ENCODE measurements around the gene PPP1R26. TPM values are rescaled to one million over a fixed set of nuclear protein-coding genes. Genes with fewer than 3 reads are reported as not detected.
A peak's percentile ranks its signal among the peaks of the same experiment; 100 is the strongest.
"Not testable (repeated sequence)": the region's sequence is repeated elsewhere in the genome, so short reads cannot be mapped to it uniquely, and the experiment has no call there.

Gene PPP1R26
- total RNA-seq (10 to 100 TPM; 11.4 to 14.2 TPM), polyA plus RNA-seq (10 to 100 TPM in 1 of 2 donors, 1 to 10 TPM in 1; 3.3 to 10.3 TPM)
- long read RNA-seq, donor 1, full-length matches to known transcripts, result 17 of 18 reads
- long read RNA-seq, donor 1, partial matches to known transcripts, result 0 of 18 reads
- long read RNA-seq, donor 1, other reads (novel, unspliced or antisense), result 1 of 18 reads
- long read RNA-seq, donor 2, full-length matches to known transcripts, result 17 of 22 reads
- long read RNA-seq, donor 2, partial matches to known transcripts, result 0 of 22 reads
- long read RNA-seq, donor 2, other reads (novel, unspliced or antisense), result 5 of 22 reads

DNA sequence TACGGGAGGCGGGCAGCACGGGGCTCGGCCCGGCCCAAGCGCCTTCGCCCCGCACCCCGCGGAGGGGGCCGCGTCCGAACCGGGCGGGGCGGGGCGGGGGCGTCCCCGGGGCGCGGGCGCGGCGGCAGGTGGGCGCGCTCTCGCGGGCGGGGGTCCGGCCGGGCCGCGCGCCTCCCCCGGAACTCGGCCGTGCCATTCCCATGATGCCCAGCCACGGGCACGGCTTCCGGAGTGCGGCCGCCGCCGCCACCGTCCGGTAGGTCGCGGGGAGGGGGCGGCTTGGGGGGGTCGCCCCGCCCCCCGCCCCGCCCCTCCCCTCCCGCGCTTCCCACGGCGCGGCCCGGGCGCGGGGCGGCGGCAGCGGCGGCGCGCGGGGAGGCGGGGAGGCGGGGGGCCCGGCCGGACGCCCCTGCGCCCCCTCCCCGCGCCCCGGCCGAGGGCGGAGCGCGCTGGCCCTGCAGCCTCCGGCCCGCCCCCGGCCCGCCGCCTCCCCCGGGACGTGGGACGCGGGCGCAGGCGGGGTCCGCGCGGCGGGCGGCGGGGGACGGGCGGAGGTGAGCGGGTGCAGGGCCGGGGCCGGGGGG is at the start of gene PPP1R26:
TSS of gene PPP1R26 (plus strand) at position 314 of the 584 bp plus-strand sequence. CDS start 4,729 bp downstream, outside the sequence.
- no peak for DNase-seq
- Histone ChIP-seq H3K4me1 (ENCODE audit: control insufficient read depth in 1 of 2, insufficient read depth in 2 of 2, low read length in 2 of 2) (no peaks in the 10 kb centered on the region), H3K27me3 (ENCODE audit: control insufficient read depth in 1 of 2, insufficient read depth in 2 of 2, low read length in 1 of 2) (no peaks in the 10 kb centered on the region), H3K4me3 (ENCODE audit: low read length in 2 of 2) (peak within 1 kb of the TSS; percentile 89 to 96), H3K27ac (ENCODE audit: low read depth in 1 of 2, low read length in 2 of 2) (no peak within 1 kb of the TSS), H3K9me3 (ENCODE audit: control insufficient read depth, low read length) (no peaks in the 10 kb centered on the region), H3K36me3 (ENCODE audit: control insufficient read depth in 1 of 2, insufficient read depth in 2 of 2, low read length in 1 of 2) (no peaks in the 10 kb centered on the region)
- intact Hi-C loops (cut with DNase I), result loop anchor here in 1 of 2 donors (2.0 kb wide), 1 partner anchor 19 kb away; a partner anchor contains a TSS
- ATAC-seq (ENCODE audit: low FRiP score), result no peak
- 1% methylated on average over 14 to 103 of the region's 103 CpGs for WGBS, 2 donors

- Histone ChIP-seq H3K9me3 (ENCODE audit: control insufficient read depth, low read length) (no peaks in the 10 kb centered on the region), H3K4me1 (ENCODE audit: control insufficient read depth in 1 of 2, insufficient read depth in 2 of 2, low read length in 2 of 2) (no peaks in the 10 kb centered on the region), H3K27me3 (ENCODE audit: control insufficient read depth in 1 of 2, insufficient read depth in 2 of 2, low read length in 1 of 2) (no peaks in the 10 kb centered on the region), H3K27ac (ENCODE audit: low read depth in 1 of 2, low read length in 2 of 2) (no peak overlapping the region), H3K4me3 (ENCODE audit: low read length in 2 of 2) (no peak overlapping the region), H3K36me3 (ENCODE audit: control insufficient read depth in 1 of 2, insufficient read depth in 2 of 2, low read length in 1 of 2) (no peaks in the 10 kb centered on the region)
- ATAC-seq (ENCODE audit: low FRiP score) (no peak), DNase-seq (no peak)
- intact Hi-C loops (cut with DNase I), result no loop called here
- WGBS, 2 donors, result 91 to 93% methylated on average over 4 of the region's 4 CpGs
Observed at GRCh38 chr9:135437259-135437658, 42.3 kb upstream of the PPP1R26 start.

GRCh38 chr9:135437696-135438095 is 41.9 kb upstream of the PPP1R26 start:
- H3K36me3 ChIP-seq (ENCODE audit: control insufficient read depth in 1 of 2, insufficient read depth in 2 of 2, low read length in 1 of 2); ATAC-seq (ENCODE audit: low FRiP score); H3K27ac ChIP-seq (ENCODE audit: low read depth in 1 of 2, low read length in 2 of 2); H3K4me1 ChIP-seq (ENCODE audit: control insufficient read depth in 1 of 2, insufficient read depth in 2 of 2, low read length in 2 of 2); H3K27me3 ChIP-seq (ENCODE audit: control insufficient read depth in 1 of 2, insufficient read depth in 2 of 2, low read length in 1 of 2); intact Hi-C loops (cut with DNase I); H3K4me3 ChIP-seq (ENCODE audit: low read length in 2 of 2); H3K9me3 ChIP-seq (ENCODE audit: control insufficient read depth, low read length): not testable (repeated sequence)
- WGBS, 2 donors, result 94 to 95% methylated on average over 11 of the region's 11 CpGs
- peak in 1 of 2 donors; percentile 51 for DNase-seq

DNA sequence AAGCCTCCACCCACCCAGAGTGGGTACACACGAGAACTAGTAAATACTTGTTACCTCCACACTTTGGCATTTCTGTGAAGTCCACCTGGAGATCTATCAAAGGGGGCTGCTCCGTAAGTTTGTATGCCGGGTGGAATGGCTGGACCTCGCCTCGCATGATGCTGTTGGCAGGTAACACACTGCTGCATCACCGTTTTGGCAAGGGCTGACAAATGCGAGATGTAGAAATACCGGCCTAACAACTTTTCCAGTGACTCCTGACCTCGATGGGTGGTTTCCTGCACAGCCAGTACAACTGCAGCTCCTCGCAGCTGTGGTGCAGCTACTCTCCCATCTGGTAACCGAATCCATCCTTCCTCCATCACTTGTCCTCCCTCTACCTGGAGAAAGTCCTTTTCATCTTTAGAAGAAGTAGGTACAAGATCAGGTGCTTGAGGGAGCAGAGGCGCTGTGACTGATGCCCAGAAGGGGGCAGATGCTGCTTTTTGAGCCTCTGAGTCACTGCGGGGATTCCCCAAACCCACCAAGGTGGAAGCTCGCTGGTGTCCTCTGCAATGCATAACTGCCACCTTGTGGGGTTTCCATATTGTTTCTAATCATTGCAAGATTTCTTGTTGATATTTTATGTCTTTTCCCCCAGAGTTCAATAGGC is 40.9 kb upstream of the PPP1R26 start:
- DNase-seq, result peak in 1 of 2 donors; percentile 43
- H3K27ac ChIP-seq (ENCODE audit: low read depth in 1 of 2, low read length in 2 of 2); ATAC-seq (ENCODE audit: low FRiP score); intact Hi-C loops (cut with DNase I); H3K4me3 ChIP-seq (ENCODE audit: low read length in 2 of 2); H3K9me3 ChIP-seq (ENCODE audit: control insufficient read depth, low read length); H3K27me3 ChIP-seq (ENCODE audit: control insufficient read depth in 1 of 2, insufficient read depth in 2 of 2, low read length in 1 of 2); H3K4me1 ChIP-seq (ENCODE audit: control insufficient read depth in 1 of 2, insufficient read depth in 2 of 2, low read length in 2 of 2); H3K36me3 ChIP-seq (ENCODE audit: control insufficient read depth in 1 of 2, insufficient read depth in 2 of 2, low read length in 1 of 2): not testable (repeated sequence)
- 88 to 89% methylated on average over 14 of the region's 14 CpGs for WGBS, 2 donors

DNA sequence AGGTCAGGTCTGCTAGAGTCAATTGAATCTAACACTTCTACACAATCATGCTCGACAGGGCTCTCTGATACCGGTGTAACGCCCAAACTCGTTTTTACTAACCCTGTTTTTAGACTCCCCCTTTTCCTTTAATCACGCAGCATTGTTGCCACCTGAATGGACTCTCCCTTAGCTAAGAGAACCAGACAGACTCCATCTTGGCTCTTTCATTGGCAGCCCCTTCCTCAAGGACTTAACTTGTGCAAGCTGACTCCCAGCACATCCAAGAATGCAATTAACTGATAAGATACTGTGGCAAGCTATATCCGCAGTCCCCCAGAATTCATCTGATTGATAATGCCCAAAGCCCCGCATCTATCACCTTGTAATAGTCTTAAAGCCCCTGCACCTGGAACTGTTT is 40.1 kb upstream of the PPP1R26 start:
- H3K4me1 ChIP-seq (ENCODE audit: control insufficient read depth in 1 of 2, insufficient read depth in 2 of 2, low read length in 2 of 2); H3K27me3 ChIP-seq (ENCODE audit: control insufficient read depth in 1 of 2, insufficient read depth in 2 of 2, low read length in 1 of 2); intact Hi-C loops (cut with DNase I); H3K9me3 ChIP-seq (ENCODE audit: control insufficient read depth, low read length); H3K27ac ChIP-seq (ENCODE audit: low read depth in 1 of 2, low read length in 2 of 2); DNase-seq; ATAC-seq (ENCODE audit: low FRiP score); H3K36me3 ChIP-seq (ENCODE audit: control insufficient read depth in 1 of 2, insufficient read depth in 2 of 2, low read length in 1 of 2); H3K4me3 ChIP-seq (ENCODE audit: low read length in 2 of 2): not testable (repeated sequence)
- WGBS, 2 donors, result 94 to 96% methylated on average over 7 of the region's 7 CpGs

GRCh38 chr9:135439916-135440315 is 39.7 kb upstream of the PPP1R26 start:
- ATAC-seq (ENCODE audit: low FRiP score) (no peak), DNase-seq (no peak)
- no peaks in the 10 kb centered on the region for H3K4me1 ChIP-seq (ENCODE audit: control insufficient read depth in 1 of 2, insufficient read depth in 2 of 2, low read length in 2 of 2)
- H3K36me3 ChIP-seq (ENCODE audit: control insufficient read depth in 1 of 2, insufficient read depth in 2 of 2, low read length in 1 of 2), result no peaks in the 10 kb centered on the region
- no peak overlapping the region for H3K27ac ChIP-seq (ENCODE audit: low read depth in 1 of 2, low read length in 2 of 2)
- no peak overlapping the region for H3K4me3 ChIP-seq (ENCODE audit: low read length in 2 of 2)
- H3K27me3 ChIP-seq (ENCODE audit: control insufficient read depth in 1 of 2, insufficient read depth in 2 of 2, low read length in 1 of 2), result no peaks in the 10 kb centered on the region
- intact Hi-C loops (cut with DNase I), result no loop called here
- WGBS, 2 donors, result 94 to 95% methylated on average over 12 of the region's 12 CpGs
- no peaks in the 10 kb centered on the region for H3K9me3 ChIP-seq (ENCODE audit: control insufficient read depth, low read length)

DNA sequence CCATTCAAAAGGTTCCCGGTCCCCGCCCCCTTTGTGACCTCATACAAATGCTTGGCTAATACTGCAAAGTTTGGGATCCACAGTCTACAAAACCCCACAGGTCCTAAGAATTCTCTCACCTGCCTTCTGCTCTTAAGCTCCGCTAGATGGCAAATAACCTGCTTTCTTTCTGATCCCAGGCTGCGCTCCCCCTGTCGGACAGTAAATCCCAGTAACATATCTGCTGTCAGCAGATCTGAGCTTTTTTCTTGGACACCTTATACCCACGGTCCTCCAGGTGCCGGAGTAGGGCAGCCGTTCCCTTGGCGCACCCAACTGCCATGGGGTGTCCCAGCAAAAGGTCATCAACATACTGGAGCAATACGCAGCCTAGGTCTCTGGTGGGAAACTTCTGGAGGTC is 39.0 kb upstream of the PPP1R26 start:
- Histone ChIP-seq H3K27me3 (ENCODE audit: control insufficient read depth in 1 of 2, insufficient read depth in 2 of 2, low read length in 1 of 2) (no peaks in the 10 kb centered on the region), H3K4me1 (ENCODE audit: control insufficient read depth in 1 of 2, insufficient read depth in 2 of 2, low read length in 2 of 2) (no peaks in the 10 kb centered on the region), H3K36me3 (ENCODE audit: control insufficient read depth in 1 of 2, insufficient read depth in 2 of 2, low read length in 1 of 2) (no peaks in the 10 kb centered on the region), H3K27ac (ENCODE audit: low read depth in 1 of 2, low read length in 2 of 2) (no peak overlapping the region), H3K9me3 (ENCODE audit: control insufficient read depth, low read length) (no peaks in the 10 kb centered on the region), H3K4me3 (ENCODE audit: low read length in 2 of 2) (no peak overlapping the region)
- no peak for ATAC-seq (ENCODE audit: low FRiP score)
- intact Hi-C loops (cut with DNase I), result no loop called here
- DNase-seq, result peak in 1 of 2 donors; percentile 31
- 86 to 91% methylated on average over 10 of the region's 10 CpGs for WGBS, 2 donors

GRCh38 chr9:135441105-135442071 is 38.2 kb upstream of the PPP1R26 start:
- H3K9me3 ChIP-seq (ENCODE audit: control insufficient read depth, low read length); H3K4me1 ChIP-seq (ENCODE audit: control insufficient read depth in 1 of 2, insufficient read depth in 2 of 2, low read length in 2 of 2); H3K36me3 ChIP-seq (ENCODE audit: control insufficient read depth in 1 of 2, insufficient read depth in 2 of 2, low read length in 1 of 2); H3K4me3 ChIP-seq (ENCODE audit: low read length in 2 of 2); H3K27ac ChIP-seq (ENCODE audit: low read depth in 1 of 2, low read length in 2 of 2); intact Hi-C loops (cut with DNase I); ATAC-seq (ENCODE audit: low FRiP score); H3K27me3 ChIP-seq (ENCODE audit: control insufficient read depth in 1 of 2, insufficient read depth in 2 of 2, low read length in 1 of 2): not testable (repeated sequence)
- WGBS, 2 donors, result 9 to 11% methylated on average over 23 of the region's 23 CpGs
- peak; percentile 51 to 55 for DNase-seq

Measured in aorta (tissue), 5 donors.